Type B pancreatic cell (in vitro differentiated cells): ENCODE measurements around the gene LTF. TPM values are rescaled to one million over a fixed set of nuclear protein-coding genes. Genes with fewer than 3 reads are reported as not detected.
"Not testable (repeated sequence)": the region's sequence is repeated elsewhere in the genome, so short reads cannot be mapped to it uniquely, and the experiment has no call there.

Experiments
- DNase-seq: peaks from one replicate; pipeline ENCODE4 v3.0.0; 2021; ENCODE audit warnings: mixed read lengths; ENCODE audit not compliant: unreplicated experiment; ENCODE audit errors: extremely low spot score
- H3K27ac Mint-ChIP-seq: 2 replicates; pipeline ENCODE4 v1.8.0; 2021; ENCODE audit warnings: mild to moderate bottlenecking, mixed read lengths
- H3K27me3 Mint-ChIP-seq: 2 replicates; pipeline ENCODE4 v1.8.0; 2021; ENCODE audit warnings: mixed read lengths
- H3K36me3 Mint-ChIP-seq: 2 replicates; pipeline ENCODE4 v1.8.0; 2021; ENCODE audit warnings: mixed read lengths
- H3K4me1 Mint-ChIP-seq: one replicate; pipeline ENCODE4 v1.8.0; 2021; ENCODE audit warnings: mixed read lengths; ENCODE audit not compliant: unreplicated experiment
- H3K4me3 Mint-ChIP-seq: 2 replicates; pipeline ENCODE4 v1.8.0; 2021; ENCODE audit warnings: mild to moderate bottlenecking, mixed read lengths
- H3K9me3 Mint-ChIP-seq: 2 replicates; pipeline ENCODE4 v1.8.0; 2021; ENCODE audit warnings: mixed read lengths
- total RNA-seq: library from RNA; stranded (reverse); gene quantifications from 2 replicates; pipeline ENCODE4 v1.2.1, GENCODE V29; 2021; ENCODE audit warnings: low replicate concordance
- TF ChIP-seq, protein P1 (sequence below): fragments of 200-600 bp; sonication (generic); conservative IDR thresholded peaks from 2 replicates; pipeline ENCODE4 v1.5.0; 2021; ENCODE audit warnings: antibody characterized with exemption, mild to moderate bottlenecking

LTF gene
- total RNA-seq, 1 donor from 2014 or later = not detected

DNA sequence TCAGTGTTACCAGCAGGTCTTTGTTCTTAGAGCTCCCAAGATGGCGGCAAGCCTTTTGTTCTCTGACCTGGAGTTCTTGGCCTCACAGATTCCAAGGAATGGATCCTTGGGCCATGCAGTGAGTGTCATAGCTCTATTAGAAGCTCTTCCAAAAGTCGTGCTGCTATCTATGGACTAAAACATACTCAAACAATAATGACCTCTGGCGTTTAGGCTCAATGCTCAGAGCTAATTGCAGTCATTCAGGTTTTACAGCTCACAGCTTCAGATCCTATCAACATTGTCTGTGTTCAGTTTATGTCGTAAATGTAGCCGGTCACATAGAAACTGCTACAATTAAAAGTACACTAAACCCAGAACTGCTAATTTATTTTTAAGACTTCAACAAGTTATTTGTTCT lies 35.5 kb downstream of the LTF start:
- no peak overlapping the region for H3K4me3 Mint-ChIP-seq
- no peaks in the 10 kb centered on the region for H3K27me3 Mint-ChIP-seq
- TF ChIP-seq, protein P1, sequence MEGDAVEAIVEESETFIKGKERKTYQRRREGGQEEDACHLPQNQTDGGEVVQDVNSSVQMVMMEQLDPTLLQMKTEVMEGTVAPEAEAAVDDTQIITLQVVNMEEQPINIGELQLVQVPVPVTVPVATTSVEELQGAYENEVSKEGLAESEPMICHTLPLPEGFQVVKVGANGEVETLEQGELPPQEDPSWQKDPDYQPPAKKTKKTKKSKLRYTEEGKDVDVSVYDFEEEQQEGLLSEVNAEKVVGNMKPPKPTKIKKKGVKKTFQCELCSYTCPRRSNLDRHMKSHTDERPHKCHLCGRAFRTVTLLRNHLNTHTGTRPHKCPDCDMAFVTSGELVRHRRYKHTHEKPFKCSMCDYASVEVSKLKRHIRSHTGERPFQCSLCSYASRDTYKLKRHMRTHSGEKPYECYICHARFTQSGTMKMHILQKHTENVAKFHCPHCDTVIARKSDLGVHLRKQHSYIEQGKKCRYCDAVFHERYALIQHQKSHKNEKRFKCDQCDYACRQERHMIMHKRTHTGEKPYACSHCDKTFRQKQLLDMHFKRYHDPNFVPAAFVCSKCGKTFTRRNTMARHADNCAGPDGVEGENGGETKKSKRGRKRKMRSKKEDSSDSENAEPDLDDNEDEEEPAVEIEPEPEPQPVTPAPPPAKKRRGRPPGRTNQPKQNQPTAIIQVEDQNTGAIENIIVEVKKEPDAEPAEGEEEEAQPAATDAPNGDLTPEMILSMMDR = no peak
- no peaks in the 10 kb centered on the region for H3K36me3 Mint-ChIP-seq
- H3K9me3 Mint-ChIP-seq = peaks cover 9% of the 10 kb centered on the region
- DNase-seq = no peak
- H3K4me1 Mint-ChIP-seq = peaks cover 12% of the 10 kb centered on the region
- H3K27ac Mint-ChIP-seq = peak overlapping the region; percentile 35

DNA sequence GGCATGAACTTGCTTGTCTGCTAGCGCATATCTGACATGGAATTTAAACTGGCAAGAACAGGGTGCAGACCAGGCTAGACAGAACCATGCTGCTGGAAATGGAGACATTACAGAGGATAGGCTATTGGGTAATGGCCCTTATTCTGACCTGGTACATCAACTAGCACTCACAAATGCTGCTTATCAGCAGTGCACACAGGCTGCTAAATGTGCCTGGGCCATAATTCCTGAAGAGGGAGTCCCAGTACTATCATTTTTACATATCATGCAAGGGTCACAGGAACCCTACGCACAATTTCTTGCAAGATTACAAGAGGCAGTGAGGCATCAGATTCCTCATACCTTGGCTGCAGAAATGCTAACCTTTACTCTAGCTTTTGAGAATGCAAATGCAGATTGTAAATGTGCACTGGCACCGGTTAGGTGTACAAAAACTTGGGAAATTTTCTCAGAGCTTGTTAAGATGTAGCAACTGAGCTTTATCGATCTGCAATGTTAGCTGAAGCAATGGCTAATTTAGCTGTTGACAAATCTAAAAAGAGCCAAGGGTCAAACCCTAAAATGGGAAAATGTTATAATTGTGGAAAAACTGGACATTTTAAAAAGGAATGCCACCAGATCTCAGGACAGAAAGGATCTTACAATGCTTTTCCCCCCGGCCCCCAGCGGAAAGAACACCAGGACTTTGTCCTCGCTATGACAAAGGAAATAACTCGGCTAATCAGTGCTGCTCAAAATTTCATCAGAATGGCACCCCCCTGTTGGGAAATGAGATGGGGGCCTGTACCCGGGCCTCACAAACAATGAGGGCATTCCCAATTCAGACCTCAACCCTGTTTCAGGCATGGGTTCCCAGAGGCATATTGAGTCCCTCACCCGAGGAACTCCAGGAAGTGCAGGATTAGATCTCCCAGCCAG lies 36.5 kb downstream of the LTF start:
- no peak for DNase-seq
- Mint-ChIP-seq H3K27ac (no peak overlapping the region), H3K9me3 (peaks cover 9% of the 10 kb centered on the region), H3K27me3 (no peaks in the 10 kb centered on the region), H3K36me3 (no peaks in the 10 kb centered on the region), H3K4me1 (peaks cover 12% of the 10 kb centered on the region), H3K4me3 (no peak overlapping the region)
- TF ChIP-seq, protein P1 = no peak

DNA sequence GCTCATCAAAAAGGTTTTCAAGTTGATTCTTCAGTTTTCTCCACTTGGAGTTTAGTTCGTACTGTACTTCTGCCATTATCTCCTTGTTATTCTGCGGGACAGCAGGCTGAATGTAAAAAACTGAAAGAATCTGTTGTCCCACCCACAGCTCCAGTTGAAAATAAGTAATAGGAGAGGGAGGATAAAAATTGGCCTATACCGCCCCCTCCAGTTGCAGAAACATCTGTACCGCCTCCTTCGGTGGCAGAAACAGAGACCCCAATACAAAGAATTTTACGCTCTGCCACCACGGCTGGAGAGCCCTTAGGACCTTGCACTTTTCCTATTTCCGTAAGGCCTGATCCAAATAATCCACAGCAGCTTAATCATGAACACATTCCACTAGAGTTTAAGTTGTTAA lies 37.3 kb downstream of the LTF start:
- H3K36me3 Mint-ChIP-seq, H3K27me3 Mint-ChIP-seq, H3K9me3 Mint-ChIP-seq, H3K4me3 Mint-ChIP-seq, DNase-seq, H3K27ac Mint-ChIP-seq: not testable (repeated sequence)
- peaks cover 12% of the 10 kb centered on the region for H3K4me1 Mint-ChIP-seq

DNA sequence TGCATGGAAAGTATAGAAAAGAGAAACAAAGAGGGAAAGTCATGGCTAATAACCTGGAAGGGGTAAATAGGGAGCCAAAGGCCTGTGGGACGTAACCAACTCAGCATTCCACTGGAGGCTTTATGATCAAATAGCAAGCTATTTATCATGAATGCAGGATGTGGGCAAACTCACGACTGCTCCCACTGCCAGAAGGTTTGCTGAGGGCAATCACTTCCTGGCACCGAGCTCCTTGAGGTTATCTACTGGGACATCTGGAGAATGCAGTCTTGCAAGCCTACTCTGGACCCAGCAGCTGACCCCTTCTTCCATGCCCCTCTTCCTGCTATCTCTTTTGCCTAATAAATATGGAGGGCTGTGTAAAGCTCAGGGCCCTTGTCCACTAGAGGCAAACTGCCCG lies 38.2 kb downstream of the LTF start:
- H3K36me3 Mint-ChIP-seq = not testable (repeated sequence)
- H3K4me1 Mint-ChIP-seq = peaks cover 12% of the 10 kb centered on the region

DNA sequence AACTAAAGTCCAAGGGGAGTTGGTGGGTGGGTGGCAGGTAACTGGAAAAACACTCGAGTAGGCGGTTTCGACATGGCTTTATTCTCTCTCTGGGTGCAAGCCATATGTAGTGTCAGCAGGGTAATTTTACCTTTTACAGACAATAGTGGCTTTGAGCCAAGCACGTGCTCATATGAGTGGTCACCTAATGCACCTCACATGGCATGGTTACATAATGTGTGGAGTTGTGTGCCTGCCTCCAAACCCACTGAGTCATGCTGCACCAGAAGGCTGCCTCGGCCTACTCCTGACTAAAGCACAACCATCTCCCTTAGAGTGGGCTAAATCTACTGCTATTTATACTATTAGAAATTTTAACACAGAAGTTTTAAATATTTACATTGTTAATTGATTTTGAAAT lies 41.1 kb downstream of the LTF start:
- no peak overlapping the region for H3K27ac Mint-ChIP-seq
- no peaks in the 10 kb centered on the region for H3K27me3 Mint-ChIP-seq
- TF ChIP-seq, protein P1 = no peak
- H3K36me3 Mint-ChIP-seq = no peaks in the 10 kb centered on the region
- peaks cover 11% of the 10 kb centered on the region for H3K4me1 Mint-ChIP-seq
- no peak for DNase-seq
- no peak overlapping the region for H3K4me3 Mint-ChIP-seq
- no peaks in the 10 kb centered on the region for H3K9me3 Mint-ChIP-seq

More for the DNA sequence above, 38.2 kb downstream of the LTF start:
- H3K27ac Mint-ChIP-seq, DNase-seq, H3K4me3 Mint-ChIP-seq, H3K27me3 Mint-ChIP-seq, H3K9me3 Mint-ChIP-seq: not testable (repeated sequence)

DNA sequence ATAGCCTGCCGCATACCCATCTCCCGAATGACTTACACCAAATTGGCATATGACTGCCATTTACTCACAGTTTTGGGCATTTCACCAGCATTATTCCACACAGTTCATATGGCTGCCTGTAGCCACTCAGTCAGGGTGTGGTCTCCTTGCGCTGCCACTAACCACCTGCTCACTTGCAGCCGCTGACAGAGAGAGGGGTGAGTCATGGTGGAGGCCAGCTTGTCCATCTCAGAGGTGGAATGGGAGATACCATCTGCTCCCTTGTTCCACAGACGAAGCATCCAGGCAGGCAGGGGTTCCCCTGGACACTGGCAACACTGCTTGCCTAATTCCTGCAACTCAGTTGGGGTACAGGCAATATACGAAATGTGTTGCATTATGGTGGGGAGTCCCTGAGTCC lies 42.1 kb downstream of the LTF start:
- H3K4me1 Mint-ChIP-seq = peaks cover 2% of the 10 kb centered on the region
- no peak for DNase-seq
- H3K36me3 Mint-ChIP-seq = no peaks in the 10 kb centered on the region
- no peaks in the 10 kb centered on the region for H3K9me3 Mint-ChIP-seq
- H3K27me3 Mint-ChIP-seq = no peaks in the 10 kb centered on the region
- H3K4me3 Mint-ChIP-seq = no peak overlapping the region
- TF ChIP-seq, protein P1 = no peak
- no peak overlapping the region for H3K27ac Mint-ChIP-seq
